Stimulated activated CD4-positive, alpha-beta T cell treated with anti-CD3 and anti-CD28 coated beads, Interleukin-1b, Interleukin-23, amount 100 ng/mL, for 24 hours (primary cell): ENCODE results near the gene PCDHAC1.
"Not testable (repeated sequence)": the region's sequence is repeated elsewhere in the genome, so short reads cannot be mapped to it uniquely, and the experiment has no call there.

ENCODE experiments used
- DNase-seq, 4 experiments: peaks; one replicate each; pipeline ENCODE4 v3.0.0-alpha.2; 2020; ENCODE audit warnings: low read depth in 4 of 4, low spot score in 1 of 4

The PCDHAC1 gene

GRCh38 chr5:140925806-140926442, at the start of gene PCDHAC1:
PCDHAC1 (plus strand) TSS chr5:140926299; CDS start chr5:140926893, 594 bp downstream.
- DNase-seq, result no peak

GRCh38 chr5:140876541-140877261, 49.4 kb upstream of the PCDHAC1 start:
- DNase-seq, result not testable (repeated sequence)

GRCh38 chr5:140877262-140877581, 48.9 kb upstream of the PCDHAC1 start:
- no peak for DNase-seq

GRCh38 chr5:140881889-140882590, 44.1 kb upstream of the PCDHAC1 start, which contains the start of gene PCDHA13:
PCDHA13 (plus strand) TSS chr5:140882124; CDS start chr5:140882269, 145 bp downstream.
- DNase-seq, result no peak

GRCh38 chr5:140882591-140882899, 43.6 kb upstream of the PCDHAC1 start:
- no peak for DNase-seq

GRCh38 chr5:140883373-140883772, 42.7 kb upstream of the PCDHAC1 start:
- DNase-seq, result no peak

- no peak for DNase-seq
These were observed 42.0 kb upstream of the PCDHAC1 start for GRCh38 chr5:140883927-140884697.

- no peak for DNase-seq
These were observed 9.8 kb upstream of the PCDHAC1 start for GRCh38 chr5:140916325-140916724.

GRCh38 chr5:140923601-140924000, 2.5 kb upstream of the PCDHAC1 start:
- DNase-seq, result no peak

- peak in 3 of 4 experiments; percentile 1 to 30 (median 5) for DNase-seq
These were observed 536 bp downstream of the PCDHAC1 start for GRCh38 chr5:140926443-140927227.

GRCh38 chr5:140927228-140927573, 1.1 kb downstream of the PCDHAC1 start:
- no peak for DNase-seq

GRCh38 chr5:140934964-140935606, 9.0 kb downstream of the PCDHAC1 start:
- DNase-seq, result no peak

GRCh38 chr5:140946578-140946977, 20.5 kb downstream of the PCDHAC1 start:
- no peak for DNase-seq

GRCh38 chr5:140951636-140952035, 25.5 kb downstream of the PCDHAC1 start:
- no peak for DNase-seq

GRCh38 chr5:140953234-140953633, 27.1 kb downstream of the PCDHAC1 start:
- no peak for DNase-seq

- DNase-seq, result no peak
These were observed 36.1 kb downstream of the PCDHAC1 start for GRCh38 chr5:140962190-140962589.

GRCh38 chr5:140964356-140964755, 38.3 kb downstream of the PCDHAC1 start:
- DNase-seq, result no peak

GRCh38 chr5:140965905-140966292, 39.8 kb downstream of the PCDHAC1 start:
- no peak for DNase-seq

GRCh38 chr5:140966293-140967225, 40.5 kb downstream of the PCDHAC1 start, which contains the start of gene PCDHAC2:
PCDHAC2 (plus strand) TSS chr5:140966476; CDS start chr5:140966767, 291 bp downstream.
- DNase-seq, result no peak
